ENCODE results near the gene ESPL1.
A peak's percentile ranks its signal among the peaks of the same experiment; 100 is the strongest.
"Not testable (repeated sequence)": the region's sequence is repeated elsewhere in the genome, so short reads cannot be mapped to it uniquely, and the experiment has no call there.

ESPL1 gene

GRCh38 chr12:53299101-53299453 is 31.0 kb downstream of the ESPL1 start:
- DNase-seq (ENCODE audit: low read depth in 2 of 2), result peak in 1 of 2 experiments; percentile 26

- peak; percentile 54 to 66 for DNase-seq (ENCODE audit: low read depth in 2 of 2)
These were observed 31.5 kb downstream of the ESPL1 start, which contains the start of gene MYG1 for GRCh38 chr12:53299454-53300180. TSS of gene MYG1 (plus strand) at chr12:53299695. CDS start at chr12:53299738, 43 bp downstream.

GRCh38 chr12:53300187-53300586 is 32.1 kb downstream of the ESPL1 start:
- DNase-seq (ENCODE audit: low read depth in 2 of 2), result no peak

- no peak for DNase-seq (ENCODE audit: low read depth in 2 of 2)
These were observed 34.8 kb downstream of the ESPL1 start for GRCh38 chr12:53302903-53303302.

- no peak for DNase-seq (ENCODE audit: low read depth in 2 of 2)
These were observed 38.7 kb downstream of the ESPL1 start for GRCh38 chr12:53306826-53307225.

- DNase-seq (ENCODE audit: low read depth in 2 of 2), result no peak
These were observed 40.2 kb downstream of the ESPL1 start for GRCh38 chr12:53308276-53308675.

GRCh38 chr12:53313996-53314395 is 45.9 kb downstream of the ESPL1 start:
- DNase-seq (ENCODE audit: low read depth in 2 of 2), result no peak

GRCh38 chr12:53320352-53321195 is 52.5 kb downstream of the ESPL1 start:
- no peak for DNase-seq (ENCODE audit: low read depth in 2 of 2)

GRCh38 chr12:53324113-53324778 is 56.1 kb downstream of the ESPL1 start:
- DNase-seq (ENCODE audit: low read depth in 2 of 2), result no peak

- peak; percentile 79 to 80 for DNase-seq (ENCODE audit: low read depth in 2 of 2)
These were observed 56.8 kb downstream of the ESPL1 start for GRCh38 chr12:53324779-53325510.

GRCh38 chr12:53325511-53326061 is 57.5 kb downstream of the ESPL1 start:
- DNase-seq (ENCODE audit: low read depth in 2 of 2), result no peak

- DNase-seq (ENCODE audit: low read depth in 2 of 2), result no peak
These were observed 58.5 kb downstream of the ESPL1 start for GRCh38 chr12:53326460-53327185.

GRCh38 chr12:53327435-53328042 is 59.4 kb downstream of the ESPL1 start:
- DNase-seq (ENCODE audit: low read depth in 2 of 2), result no peak

GRCh38 chr12:53328043-53328435 is 59.9 kb downstream of the ESPL1 start:
- no peak for DNase-seq (ENCODE audit: low read depth in 2 of 2)

GRCh38 chr12:53330671-53331070 is 62.6 kb downstream of the ESPL1 start:
- DNase-seq (ENCODE audit: low read depth in 2 of 2), result no peak

- DNase-seq (ENCODE audit: low read depth in 2 of 2), result not testable (repeated sequence)
These were observed 64.2 kb downstream of the ESPL1 start for GRCh38 chr12:53332339-53332738.

GRCh38 chr12:53332744-53333143 is 64.6 kb downstream of the ESPL1 start:
- no peak for DNase-seq (ENCODE audit: low read depth in 2 of 2)

GRCh38 chr12:53333289-53333688 is 65.2 kb downstream of the ESPL1 start:
- DNase-seq (ENCODE audit: low read depth in 2 of 2), result no peak

- no peak for DNase-seq (ENCODE audit: low read depth in 2 of 2)
These were observed 65.7 kb downstream of the ESPL1 start for GRCh38 chr12:53333845-53334244.

GRCh38 chr12:53334822-53335221 is 66.7 kb downstream of the ESPL1 start:
- DNase-seq (ENCODE audit: low read depth in 2 of 2), result no peak
